ENCODE results near the gene GSAP.

The GSAP gene

GRCh38 chr7:77367976-77368375 lies 48.2 kb downstream of the GSAP start:
- H3K27ac ChIP-seq: no peak overlapping the region

GRCh38 chr7:77362905-77363304 lies 53.2 kb downstream of the GSAP start:
- H3K4me3 ChIP-seq (ENCODE audit: low read depth, low read length): no peak overlapping the region
- H3K36me3 ChIP-seq: no peaks in the 10 kb centered on the region
- no peak for DNase-seq
- no peaks in the 10 kb centered on the region for H3K9me3 ChIP-seq (ENCODE audit: severe bottlenecking)
- TF ChIP-seq, protein P1, sequence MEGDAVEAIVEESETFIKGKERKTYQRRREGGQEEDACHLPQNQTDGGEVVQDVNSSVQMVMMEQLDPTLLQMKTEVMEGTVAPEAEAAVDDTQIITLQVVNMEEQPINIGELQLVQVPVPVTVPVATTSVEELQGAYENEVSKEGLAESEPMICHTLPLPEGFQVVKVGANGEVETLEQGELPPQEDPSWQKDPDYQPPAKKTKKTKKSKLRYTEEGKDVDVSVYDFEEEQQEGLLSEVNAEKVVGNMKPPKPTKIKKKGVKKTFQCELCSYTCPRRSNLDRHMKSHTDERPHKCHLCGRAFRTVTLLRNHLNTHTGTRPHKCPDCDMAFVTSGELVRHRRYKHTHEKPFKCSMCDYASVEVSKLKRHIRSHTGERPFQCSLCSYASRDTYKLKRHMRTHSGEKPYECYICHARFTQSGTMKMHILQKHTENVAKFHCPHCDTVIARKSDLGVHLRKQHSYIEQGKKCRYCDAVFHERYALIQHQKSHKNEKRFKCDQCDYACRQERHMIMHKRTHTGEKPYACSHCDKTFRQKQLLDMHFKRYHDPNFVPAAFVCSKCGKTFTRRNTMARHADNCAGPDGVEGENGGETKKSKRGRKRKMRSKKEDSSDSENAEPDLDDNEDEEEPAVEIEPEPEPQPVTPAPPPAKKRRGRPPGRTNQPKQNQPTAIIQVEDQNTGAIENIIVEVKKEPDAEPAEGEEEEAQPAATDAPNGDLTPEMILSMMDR (IDR thresholded peaks at IDR 0.05; ENCODE audit: low read depth, low read length): no peak
- no peak overlapping the region for H3K27ac ChIP-seq
- no peaks in the 10 kb centered on the region for H3K27me3 ChIP-seq (ENCODE audit: insufficient read depth, low read depth, severe bottlenecking)

More at GRCh38 chr7:77367976-77368375, 48.2 kb downstream of the GSAP start:
- H3K9me3 ChIP-seq (ENCODE audit: severe bottlenecking): no peaks in the 10 kb centered on the region
- no peaks in the 10 kb centered on the region for H3K36me3 ChIP-seq
- no peak overlapping the region for H3K4me3 ChIP-seq (ENCODE audit: low read depth, low read length)
- H3K27me3 ChIP-seq (ENCODE audit: insufficient read depth, low read depth, severe bottlenecking): no peaks in the 10 kb centered on the region
- no peak for DNase-seq
- TF ChIP-seq, protein P1 (IDR thresholded peaks at IDR 0.05; ENCODE audit: low read depth, low read length): no peak

- no peak for DNase-seq
- H3K27ac ChIP-seq: no peak overlapping the region
Observed at GRCh38 chr7:77360969-77361368, 55.2 kb downstream of the GSAP start.

GRCh38 chr7:77360104-77360503 lies 56.0 kb downstream of the GSAP start:
- H3K27me3 ChIP-seq (ENCODE audit: insufficient read depth, low read depth, severe bottlenecking): no peaks in the 10 kb centered on the region
- no peak for DNase-seq

More at GRCh38 chr7:77360969-77361368, 55.2 kb downstream of the GSAP start:
- TF ChIP-seq, protein P1 (IDR thresholded peaks at IDR 0.05; ENCODE audit: low read depth, low read length): no peak
- H3K27me3 ChIP-seq (ENCODE audit: insufficient read depth, low read depth, severe bottlenecking): no peaks in the 10 kb centered on the region
- no peaks in the 10 kb centered on the region for H3K9me3 ChIP-seq (ENCODE audit: severe bottlenecking)
- no peak overlapping the region for H3K4me3 ChIP-seq (ENCODE audit: low read depth, low read length)
- no peaks in the 10 kb centered on the region for H3K36me3 ChIP-seq

GRCh38 chr7:77359599-77359998 lies 56.5 kb downstream of the GSAP start:
- no peak for DNase-seq
- Histone ChIP-seq H3K27ac (no peak overlapping the region), H3K27me3 (ENCODE audit: insufficient read depth, low read depth, severe bottlenecking) (no peaks in the 10 kb centered on the region), H3K36me3 (no peaks in the 10 kb centered on the region), H3K4me3 (ENCODE audit: low read depth, low read length) (no peak overlapping the region), H3K9me3 (ENCODE audit: severe bottlenecking) (no peaks in the 10 kb centered on the region)
- TF ChIP-seq, protein P1 (IDR thresholded peaks at IDR 0.05; ENCODE audit: low read depth, low read length): no peak

More at GRCh38 chr7:77360104-77360503, 56.0 kb downstream of the GSAP start:
- TF ChIP-seq, protein P1 (IDR thresholded peaks at IDR 0.05; ENCODE audit: low read depth, low read length): no peak
- Histone ChIP-seq H3K9me3 (ENCODE audit: severe bottlenecking) (no peaks in the 10 kb centered on the region), H3K4me3 (ENCODE audit: low read depth, low read length) (no peak overlapping the region), H3K36me3 (no peaks in the 10 kb centered on the region), H3K27ac (no peak overlapping the region)

DNA sequence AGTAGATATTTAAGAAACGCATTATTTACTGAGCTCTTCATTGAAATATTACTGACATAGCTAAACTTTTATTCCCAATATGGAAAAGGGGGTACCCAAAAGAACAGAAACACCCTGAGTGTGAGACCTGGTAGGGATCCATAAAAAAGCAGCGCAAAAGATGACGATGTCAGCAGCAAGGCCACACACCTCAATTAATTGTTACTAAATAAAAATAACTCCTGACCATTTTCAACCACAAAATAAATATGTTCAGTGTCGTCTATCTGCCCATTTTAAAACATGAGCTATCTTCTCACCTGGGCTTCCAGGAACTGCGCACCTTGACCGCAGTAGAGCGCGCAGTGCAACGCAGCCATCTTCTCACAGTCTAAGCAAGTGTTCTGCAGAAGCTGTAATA lies 61.2 kb downstream of the GSAP start:
- no peaks in the 10 kb centered on the region for H3K27me3 ChIP-seq (ENCODE audit: insufficient read depth, low read depth, severe bottlenecking)
- TF ChIP-seq, protein P1 (IDR thresholded peaks at IDR 0.05; ENCODE audit: low read depth, low read length): no peak
- H3K4me3 ChIP-seq (ENCODE audit: low read depth, low read length): no peak overlapping the region
- no peaks in the 10 kb centered on the region for H3K36me3 ChIP-seq
- no peaks in the 10 kb centered on the region for H3K9me3 ChIP-seq (ENCODE audit: severe bottlenecking)
- DNase-seq: no peak
- no peak overlapping the region for H3K27ac ChIP-seq
